ENCODE results near the gene IGFBPL1. TPM values are rescaled to one million over a fixed set of nuclear protein-coding genes. Genes with fewer than 3 reads are reported as not detected.

The IGFBPL1 gene
- total and polyA plus RNA-seq, 2 of the 8 experiments (the other 6 are each of a cell fraction or from before 2014, with no cell fraction given) = 31.3 to 33.8 TPM

DNA sequence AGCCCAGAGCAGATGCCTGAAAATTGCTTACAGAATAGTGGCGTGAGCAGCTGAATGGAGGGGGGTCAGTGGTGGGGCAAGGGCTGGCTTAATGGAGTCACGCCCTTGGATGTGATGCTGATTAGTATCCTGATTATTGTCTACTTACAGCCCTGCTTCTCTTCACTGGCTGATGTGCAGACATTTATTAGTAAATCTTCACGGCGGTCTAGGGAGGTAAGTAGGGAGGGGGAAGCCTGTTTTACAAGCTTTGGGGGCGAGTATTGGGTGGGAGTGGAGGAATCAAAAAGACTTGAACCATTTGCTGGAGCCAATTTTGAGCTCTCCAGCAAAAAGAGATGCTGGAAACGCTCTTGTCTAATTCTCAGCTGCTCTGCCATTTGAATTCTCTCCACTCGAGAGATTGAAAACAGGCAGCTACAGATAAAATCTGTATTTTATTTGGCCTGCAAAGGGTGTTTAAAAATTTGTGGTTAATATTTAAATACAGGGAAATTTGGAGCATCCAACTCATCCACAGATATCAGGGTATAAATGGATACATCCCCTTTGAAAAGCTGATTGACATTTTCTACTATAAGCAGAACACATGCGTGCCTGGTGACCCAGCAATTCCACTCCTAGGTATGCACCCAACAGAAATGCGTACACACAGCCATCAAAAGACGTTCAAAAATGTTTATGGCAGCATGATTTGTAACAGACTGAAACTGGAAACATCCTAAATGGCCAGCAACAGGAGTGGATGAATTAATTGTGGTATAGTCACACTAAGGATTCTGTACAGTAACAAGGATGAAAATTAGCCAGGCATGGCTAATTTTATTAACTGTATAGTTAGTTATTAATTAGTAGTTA lies 51.3 kb downstream of the IGFBPL1 start:
- no peaks in the 10 kb centered on the region; a peak in 2 of 7 replicates for H3K27me3 ChIP-seq (replicated peaks in 1 of 4; ENCODE audit: control insufficient read depth in 3 of 4, extremely low read depth in 1 of 4, insufficient read depth in 3 of 4, low read length in 3 of 4)
- no peak for DNase-seq (ENCODE audit: low read depth in 1 of 2, low spot score in 2 of 2)
- no peak overlapping the region for H2BK15ac ChIP-seq (ENCODE audit: low read length)
- H4K8ac ChIP-seq (ENCODE audit: extremely low read depth, insufficient read depth, low read length) = no peak overlapping the region
- H3K14ac ChIP-seq (ENCODE audit: insufficient read length) = no peak overlapping the region
- no peak overlapping the region for H2BK5ac ChIP-seq (ENCODE audit: low read depth, low read length)
- H3K18ac ChIP-seq (ENCODE audit: extremely low read depth, low read length) = no peak overlapping the region
- no peak overlapping the region for H2AFZ ChIP-seq (ENCODE audit: low read length)
- ChIA-PET CTCF (ENCODE audit: partially characterized antibody) (interaction anchor here (0.9 to 1.5 kb wide), 4 partner anchors 9 to 212 kb away, joined by 3 to 5 read pairs (median 4); no protein-coding TSS in a partner anchor), POLR2A (ENCODE audit: partially characterized antibody) (no interaction called here)
- no peaks in the 10 kb centered on the region for H3K23me2 ChIP-seq (ENCODE audit: low read depth, low read length)
- no peak overlapping the region for H3K4ac ChIP-seq (replicated peaks; ENCODE audit: insufficient read length, low read depth, low read length)
- H4K91ac ChIP-seq (replicated peaks; ENCODE audit: insufficient read length, low read length) = no peak overlapping the region
- H3K23ac ChIP-seq (ENCODE audit: insufficient read length) = no peak overlapping the region
- no peak overlapping the region for H3K27ac ChIP-seq (ENCODE audit: low read depth, low read length)
- no peak overlapping the region for H3K56ac ChIP-seq (replicated peaks; ENCODE audit: insufficient read length, low read depth, low read length)
- H4K5ac ChIP-seq (ENCODE audit: insufficient read length, low read depth, low read length) = no peak overlapping the region
- H3K4me3 ChIP-seq (ENCODE audit: extremely low read depth in 1 of 4, insufficient read depth in 2 of 4, low read depth in 3 of 4, low read length in 4 of 4) = no peak overlapping the region
- FAIRE-seq = no peak
- no peaks in the 10 kb centered on the region; a peak in 1 of 4 replicates for H3K9me3 ChIP-seq (ENCODE audit: insufficient read depth in 2 of 2, low read depth in 1 of 2, low read length in 1 of 2)
- H2AK5ac ChIP-seq (ENCODE audit: low read depth, low read length) = no peak overlapping the region
- H3K4me1 ChIP-seq (replicated peaks in 1 of 4; ENCODE audit: control insufficient read depth in 3 of 4, insufficient read depth in 4 of 4, low read length in 3 of 4) = no peaks in the 10 kb centered on the region; a peak in 1 of 7 replicates
- no peak overlapping the region for H2BK120ac ChIP-seq (replicated peaks; ENCODE audit: low read depth, low read length)
- H2BK12ac ChIP-seq (ENCODE audit: low read depth, low read length) = no peak overlapping the region
- H2BK20ac ChIP-seq (ENCODE audit: low read length) = no peak overlapping the region
- H3K79me2 ChIP-seq (ENCODE audit: control insufficient read depth in 1 of 2, insufficient read depth in 2 of 2, low read length in 2 of 2) = no peaks in the 10 kb centered on the region
- H3K4me2 ChIP-seq (ENCODE audit: insufficient read depth in 1 of 2, low read depth in 2 of 2, low read length in 2 of 2) = no peak overlapping the region
- H3K36me3 ChIP-seq (ENCODE audit: control insufficient read depth in 2 of 4, insufficient read depth in 4 of 4, low read length in 3 of 4) = no peaks in the 10 kb centered on the region
- 84% methylated on average over 10 of the region's 10 CpGs; no CpG with 5 or more reads in 1 of the 2 experiments for WGBS, 2 experiments (ENCODE audit: extremely low coverage in 1 of 2, insufficient coverage in 1 of 2, insufficient read length in 1 of 2, insufficient replicate concordance in 2 of 2, low coverage in 1 of 2, low lambda C conversion rate in 2 of 2, missing lambda C conversion rate in 1 of 2)
- H3K79me1 ChIP-seq (ENCODE audit: low read depth, low read length) = no peaks in the 10 kb centered on the region
- H3K9ac ChIP-seq (replicated peaks in 1 of 4; ENCODE audit: extremely low read depth in 1 of 4, low read depth in 3 of 4, low read length in 3 of 4) = no peak overlapping the region
- no peaks in the 10 kb centered on the region for H4K20me1 ChIP-seq (replicated peaks in 1 of 2; ENCODE audit: control insufficient read depth in 1 of 2, insufficient read depth in 2 of 2, low read length in 2 of 2)
- TF ChIP-seq BRCA1 (IDR thresholded peaks at IDR 0.05; ENCODE audit: low read depth, low read length) (no peak), BACH1 (IDR thresholded peaks at IDR 0.05; ENCODE audit: low read length) (no peak), KDM1A (IDR thresholded peaks at IDR 0.05; ENCODE audit: borderline replicate concordance, low read length) (no peak), EP300 (IDR thresholded peaks at IDR 0.05; ENCODE audit: borderline replicate concordance in 1 of 2, low read depth in 2 of 2, low read length in 2 of 2) (no peak), RBBP5 (IDR thresholded peaks at IDR 0.05; ENCODE audit: borderline replicate concordance, low read depth, low read length) (no peak), SAP30 (IDR thresholded peaks at IDR 0.05; ENCODE audit: insufficient read depth, insufficient replicate concordance, low read length) (no peak), SIX5 (IDR thresholded peaks at IDR 0.05; ENCODE audit: low read depth, low read length) (no peak), NRF1 (IDR thresholded peaks at IDR 0.05; ENCODE audit: low read depth, low read length) (no peak)
- TF ChIP-seq, protein P1, sequence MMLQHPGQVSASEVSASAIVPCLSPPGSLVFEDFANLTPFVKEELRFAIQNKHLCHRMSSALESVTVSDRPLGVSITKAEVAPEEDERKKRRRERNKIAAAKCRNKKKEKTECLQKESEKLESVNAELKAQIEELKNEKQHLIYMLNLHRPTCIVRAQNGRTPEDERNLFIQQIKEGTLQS (IDR thresholded peaks at IDR 0.05; ENCODE audit: insufficient read depth, low read depth, low read length) = no peak
- TF ChIP-seq, protein P2, sequence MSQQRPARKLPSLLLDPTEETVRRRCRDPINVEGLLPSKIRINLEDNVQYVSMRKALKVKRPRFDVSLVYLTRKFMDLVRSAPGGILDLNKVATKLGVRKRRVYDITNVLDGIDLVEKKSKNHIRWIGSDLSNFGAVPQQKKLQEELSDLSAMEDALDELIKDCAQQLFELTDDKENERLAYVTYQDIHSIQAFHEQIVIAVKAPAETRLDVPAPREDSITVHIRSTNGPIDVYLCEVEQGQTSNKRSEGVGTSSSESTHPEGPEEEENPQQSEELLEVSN (IDR thresholded peaks at IDR 0.05) = no peak

All from H1 (cell line).